CD4-positive, alpha-beta T cell treated with Interleukin-17A for 1 hour (primary cell): ENCODE results near the gene TMEM61.
A peak's percentile ranks its signal among the peaks of the same experiment; 100 is the strongest.
"Not testable (repeated sequence)": the region's sequence is repeated elsewhere in the genome, so short reads cannot be mapped to it uniquely, and the experiment has no call there.

Experiments used
- DNase-seq: peaks from one replicate; pipeline ENCODE4 v3.0.0-alpha.2; 2020

TMEM61 gene

GRCh38 chr1:54980528-54981241 is at the start of gene TMEM61:
Gene TMEM61, plus strand, starts transcription at chr1:54980628. Its CDS starts 438 bp downstream, at chr1:54981066.
- DNase-seq = no peak

GRCh38 chr1:54931275-54931840 is 49.1 kb upstream of the TMEM61 start:
- no peak for DNase-seq

GRCh38 chr1:54934081-54934480 is 46.3 kb upstream of the TMEM61 start:
- not testable (repeated sequence) for DNase-seq

GRCh38 chr1:54934869-54935268 is 45.6 kb upstream of the TMEM61 start:
- no peak for DNase-seq

- no peak for DNase-seq
Observed at GRCh38 chr1:54936791-54937190, 43.6 kb upstream of the TMEM61 start.

- no peak for DNase-seq
Observed at GRCh38 chr1:54937469-54937868, 43.0 kb upstream of the TMEM61 start.

- not testable (repeated sequence) for DNase-seq
Observed at GRCh38 chr1:54938955-54939354, 41.5 kb upstream of the TMEM61 start.

- DNase-seq = no peak
Observed at GRCh38 chr1:54940042-54940441, 40.4 kb upstream of the TMEM61 start.

GRCh38 chr1:54942976-54943375 is 37.5 kb upstream of the TMEM61 start:
- no peak for DNase-seq

GRCh38 chr1:54944610-54945392 is 35.6 kb upstream of the TMEM61 start:
- peak; percentile 73 for DNase-seq

- DNase-seq = no peak
Observed at GRCh38 chr1:54945393-54945936, 35.0 kb upstream of the TMEM61 start.

- no peak for DNase-seq
Observed at GRCh38 chr1:54947540-54947939, 32.9 kb upstream of the TMEM61 start.

GRCh38 chr1:54949053-54949452 is 31.4 kb upstream of the TMEM61 start:
- DNase-seq = peak; percentile 13

- no peak for DNase-seq
Observed at GRCh38 chr1:54950006-54950368, 30.4 kb upstream of the TMEM61 start.

GRCh38 chr1:54950369-54951163 is 29.9 kb upstream of the TMEM61 start:
- peak; percentile 67 for DNase-seq

GRCh38 chr1:54951810-54952226 is 28.6 kb upstream of the TMEM61 start:
- DNase-seq = no peak

GRCh38 chr1:54952950-54953718 is 27.3 kb upstream of the TMEM61 start:
- DNase-seq = no peak

- no peak for DNase-seq
Observed at GRCh38 chr1:54953846-54954245, 26.6 kb upstream of the TMEM61 start.

- no peak for DNase-seq
Observed at GRCh38 chr1:54955359-54955758, 25.1 kb upstream of the TMEM61 start.

GRCh38 chr1:54956726-54957125 is 23.7 kb upstream of the TMEM61 start:
- no peak for DNase-seq

- no peak for DNase-seq
Observed at GRCh38 chr1:54959241-54959640, 21.2 kb upstream of the TMEM61 start.
